SK-MEL-5 (cell line): Measurements from ENCODE around the gene MMAB. TPM values are rescaled to one million over a fixed set of nuclear protein-coding genes. Genes with fewer than 3 reads are reported as not detected.

Experiments used
- DNase-seq: peaks from one replicate; pipeline ENCODE4 v3.0.0-alpha.2; 2016; ENCODE audit warnings: low read depth, low spot score
- in situ Hi-C: cut with HindIII; loops from 2 replicates; pipeline ENCODE4 v1.10.0; 2016; ENCODE audit warnings: low sequenced_read_pairs, high pct_unique_total_duplicates, low pct_unique_long_range_greater_than_20kb
- total RNA-seq: library from RNA; depleted of rRNA; stranded (reverse); fragments of >200 nt; shearing (Covaris generic); gene quantifications from 2 replicates; pipeline ENCODE4 v1.2.3, GENCODE V29; 2014

MMAB gene
- total RNA-seq, 1 experiment from 2014 or later = 62.2 TPM

DNA sequence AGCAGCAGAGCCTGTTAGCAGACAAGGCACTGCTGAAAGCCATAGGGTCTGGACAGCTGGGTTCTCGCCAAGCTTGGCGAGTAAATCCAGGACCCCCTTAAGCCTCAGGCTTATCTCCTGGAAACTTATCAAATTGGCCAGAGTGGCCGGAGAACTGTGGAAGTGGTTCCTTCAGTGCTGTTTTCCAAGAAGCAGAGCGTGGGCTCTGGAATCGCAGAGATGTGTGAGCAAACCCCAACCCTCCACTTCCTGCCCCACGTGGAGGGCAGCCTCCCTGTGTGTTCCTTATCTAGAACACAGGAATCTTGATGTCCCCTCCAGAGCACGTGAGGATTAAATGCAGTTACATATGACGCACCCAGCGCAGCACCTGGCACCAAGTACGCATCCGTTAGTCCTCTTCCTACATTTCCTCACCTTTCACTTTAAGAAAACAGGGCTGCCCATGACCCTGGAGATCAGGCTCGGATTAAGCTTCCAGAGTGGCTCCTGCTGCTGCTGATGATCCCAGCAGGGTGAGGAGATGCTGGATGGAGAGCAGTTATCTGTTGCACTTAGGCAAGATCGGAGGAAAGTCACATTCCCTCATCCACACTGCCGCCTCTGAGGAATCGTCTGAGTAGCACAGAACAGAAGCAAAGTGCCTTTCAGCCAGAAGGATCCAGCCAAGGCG, 35.0 kb downstream of the MMAB start:
- no peak for DNase-seq

DNA sequence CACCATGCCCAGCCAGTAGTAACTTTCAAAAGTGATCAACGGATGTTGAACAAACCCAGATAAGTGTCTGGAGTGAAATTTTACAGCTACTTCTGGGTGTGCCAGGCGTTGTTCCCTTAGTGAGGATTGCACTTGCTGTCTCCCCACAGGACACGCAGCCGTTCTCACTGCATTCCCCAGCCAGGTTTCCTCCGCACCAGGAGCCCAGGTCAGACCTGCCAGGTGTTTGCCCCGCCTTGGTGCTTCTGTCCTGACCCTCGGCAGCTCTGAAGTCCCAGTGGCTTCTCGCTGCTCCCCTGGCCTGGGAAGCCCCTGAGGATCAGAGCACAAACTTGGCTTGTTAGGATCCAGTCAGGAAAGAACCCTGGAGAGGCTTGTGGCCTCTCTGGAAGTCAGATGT, 36.2 kb downstream of the MMAB start:
- DNase-seq = no peak
- in situ Hi-C loops = no loop called here

More for the DNA sequence above, 35.0 kb downstream of the MMAB start:
- in situ Hi-C loops = no loop called here

DNA sequence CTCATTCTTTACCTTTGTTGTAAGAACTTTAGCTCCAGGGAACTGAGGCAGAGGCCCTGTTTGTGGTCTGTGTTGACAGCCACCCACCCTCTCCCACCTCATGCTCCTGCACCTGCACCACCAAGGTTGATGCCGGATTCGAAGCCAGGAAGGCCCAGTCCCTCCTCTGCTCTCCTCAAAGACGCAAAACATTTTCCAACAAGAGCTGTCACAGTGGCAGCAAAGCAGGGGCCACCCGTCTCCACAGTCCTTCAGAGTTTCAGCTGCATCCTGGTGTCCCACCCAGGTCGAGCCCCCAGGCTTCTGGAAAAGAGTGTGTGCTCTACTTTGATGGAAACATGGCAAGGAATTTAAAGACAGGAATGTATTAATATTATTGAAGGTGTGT, 37.4 kb downstream of the MMAB start:
- no peak for DNase-seq
- in situ Hi-C loops = no loop called here

DNA sequence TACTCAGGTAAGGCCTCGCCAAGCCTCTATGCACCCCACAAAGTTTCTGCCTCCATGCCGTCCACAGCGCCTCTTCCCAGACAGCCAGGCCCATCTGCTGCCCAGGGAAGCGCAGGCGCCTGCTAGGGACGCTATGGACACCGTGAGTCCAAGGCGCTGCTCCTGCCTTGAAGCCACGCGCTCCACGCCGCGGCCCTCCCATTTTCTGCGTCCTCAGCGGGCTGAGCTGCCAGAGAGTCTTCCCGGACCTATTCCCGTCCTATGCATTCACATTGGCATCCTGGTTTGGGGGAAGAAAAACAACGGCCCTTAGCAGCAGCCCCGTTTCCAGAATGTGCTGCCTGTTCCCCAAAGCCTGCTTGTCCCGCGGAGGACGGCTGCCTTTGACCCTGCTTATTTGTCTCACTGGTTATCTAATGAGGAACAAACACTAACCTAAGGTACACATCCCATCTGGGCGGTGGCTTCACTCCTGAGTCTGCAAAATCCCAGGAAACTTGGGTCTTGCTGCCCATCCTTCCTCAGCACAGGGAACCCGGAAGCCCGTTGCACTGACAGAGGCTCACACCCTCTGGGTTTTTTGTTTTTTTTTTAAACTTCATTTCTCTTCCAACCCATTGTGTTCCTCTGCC, 38.0 kb downstream of the MMAB start:
- in situ Hi-C loops = no loop called here
- DNase-seq = no peak

DNA sequence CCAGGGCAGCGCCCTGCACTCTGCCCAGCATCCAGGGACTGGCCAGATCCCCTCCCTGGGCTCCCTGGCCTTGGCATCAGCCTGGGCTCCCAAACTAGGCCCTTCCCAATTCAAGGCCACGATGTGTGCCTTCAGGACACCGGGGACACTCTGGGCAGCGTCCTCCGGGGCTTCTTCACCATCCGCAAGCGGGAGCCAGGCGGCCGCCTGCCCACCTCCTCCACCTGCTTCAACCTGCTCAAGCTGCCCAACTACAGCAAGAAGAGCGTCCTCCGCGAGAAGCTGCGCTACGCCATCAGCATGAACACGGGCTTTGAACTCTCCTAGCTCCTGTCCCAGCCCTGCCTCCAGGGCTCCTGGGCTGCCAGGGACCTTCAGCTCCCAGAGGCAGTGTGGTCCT, 38.8 kb downstream of the MMAB start:
- DNase-seq = no peak
- in situ Hi-C loops = no loop called here

DNA sequence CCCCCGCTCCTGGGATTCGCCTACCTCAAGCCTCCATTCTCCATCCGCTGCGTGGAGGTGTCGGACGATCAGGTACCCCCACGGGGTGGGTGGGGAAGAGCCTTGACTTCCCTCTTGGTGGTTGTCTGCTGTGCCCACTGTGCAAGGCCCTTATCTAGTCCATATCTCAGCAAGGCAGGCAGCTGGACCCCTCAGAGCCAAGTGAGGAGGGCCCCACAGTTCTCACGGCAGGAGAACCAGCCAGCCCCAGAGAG, 39.9 kb downstream of the MMAB start:
- in situ Hi-C loops = no loop called here

DNA sequence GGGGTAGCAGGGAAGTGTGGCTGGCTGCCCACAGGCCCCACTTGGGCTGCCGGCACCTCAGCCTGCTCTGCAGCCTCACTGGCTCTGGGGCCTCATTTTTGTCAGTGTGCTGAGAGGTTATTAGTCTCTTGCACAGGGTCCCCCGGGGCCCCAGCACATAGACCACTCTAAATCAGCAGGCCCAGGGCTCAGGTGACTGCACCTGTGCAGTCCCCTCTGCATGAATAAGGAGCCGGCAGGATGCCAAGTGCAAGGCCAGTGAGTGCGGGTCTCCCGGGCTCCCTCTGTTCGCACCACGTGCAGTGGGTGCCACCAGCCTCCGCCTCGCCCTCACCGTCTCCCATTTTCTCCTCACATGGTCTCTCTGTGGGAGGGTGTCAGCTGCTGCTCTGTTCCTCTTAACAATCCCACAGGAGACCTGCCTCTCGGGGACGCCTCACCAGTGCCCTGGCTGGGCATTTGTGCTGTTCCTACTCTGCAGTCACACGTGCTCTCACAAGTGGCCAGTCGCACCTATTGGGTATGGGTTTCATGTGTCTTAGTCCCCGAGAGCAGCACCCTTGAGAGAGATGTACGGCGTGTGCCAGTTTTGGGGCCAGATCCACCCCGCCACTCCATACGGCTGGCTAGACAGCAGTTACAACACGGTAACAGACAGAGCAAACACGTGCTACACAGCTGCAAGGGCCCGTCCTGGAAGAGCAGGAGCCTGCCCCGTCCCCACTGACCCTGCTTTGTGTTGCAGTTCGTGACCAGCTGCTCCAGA, 40.4 kb downstream of the MMAB start:
- DNase-seq = no peak
- in situ Hi-C loops = no loop called here

More for the DNA sequence above, 39.9 kb downstream of the MMAB start:
- DNase-seq = no peak

DNA sequence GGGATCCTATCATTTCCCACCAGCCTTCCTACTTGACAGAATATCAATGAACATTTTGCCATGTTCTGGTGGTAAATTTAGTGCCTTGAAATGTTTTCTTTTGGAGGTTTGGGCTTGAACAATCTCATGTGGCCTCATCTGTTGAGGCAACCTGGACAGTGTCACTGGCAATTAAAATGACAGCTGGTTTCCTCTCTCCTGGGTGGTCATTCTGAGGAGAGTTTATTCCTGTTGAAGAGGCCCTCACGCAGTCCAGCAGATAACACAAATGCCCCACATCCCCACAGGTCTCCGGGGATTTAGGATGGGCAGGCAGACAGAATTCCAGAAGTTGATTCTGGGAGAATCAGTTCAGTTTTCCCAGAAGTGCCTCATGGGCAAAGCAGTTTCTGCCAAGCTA, 41.9 kb downstream of the MMAB start:
- in situ Hi-C loops = no loop called here

DNA sequence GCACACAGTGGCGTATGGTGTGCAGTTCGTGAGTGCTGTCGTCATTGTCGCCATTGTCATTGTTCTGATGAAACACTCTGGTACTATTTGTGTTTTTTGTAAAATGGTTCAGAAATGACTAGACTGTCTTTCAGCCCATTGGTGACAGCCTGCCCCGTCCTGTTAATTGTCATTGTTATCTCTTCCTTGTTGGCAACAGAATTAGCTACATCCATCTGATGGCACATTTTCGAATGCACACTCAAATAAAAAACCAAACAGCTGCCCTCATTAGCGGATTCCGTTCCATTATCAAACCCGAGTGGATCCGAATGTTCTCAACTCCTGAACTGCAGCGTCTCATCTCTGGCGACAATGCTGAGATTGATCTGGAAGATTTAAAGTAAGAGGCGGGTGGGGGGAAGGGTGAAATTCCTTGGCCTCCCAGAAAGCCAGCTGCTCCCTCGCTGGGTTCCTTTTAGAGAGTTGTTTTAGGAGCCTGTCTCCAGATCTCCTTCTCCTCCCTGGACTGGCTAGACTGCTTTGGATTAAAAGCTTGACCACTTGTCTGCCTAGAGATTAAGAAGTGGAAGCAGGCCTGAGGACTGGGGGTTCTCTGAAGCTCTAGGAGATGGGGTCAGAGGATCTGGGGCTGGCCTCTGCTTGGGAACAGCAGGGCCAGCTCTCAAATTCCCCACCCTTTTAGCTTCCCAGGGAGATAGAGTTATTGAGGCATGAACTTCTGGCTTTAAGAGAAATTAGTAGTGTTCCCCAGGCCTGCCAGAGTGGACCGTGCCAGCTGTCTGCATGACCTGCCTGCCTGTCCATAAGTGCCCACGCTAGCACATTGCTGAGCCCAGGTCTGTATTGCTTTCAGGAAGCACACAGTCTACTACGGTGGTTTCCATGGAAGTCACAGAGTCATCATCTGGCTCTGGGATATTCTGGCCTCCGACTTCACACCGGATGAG, 43.3 kb downstream of the MMAB start:
- no peak for DNase-seq
- in situ Hi-C loops = loop anchor here (10.0 kb wide), 1 partner anchor 245 kb away; no protein-coding TSS in a partner anchor

More for the DNA sequence above, 41.9 kb downstream of the MMAB start:
- DNase-seq = no peak

DNA sequence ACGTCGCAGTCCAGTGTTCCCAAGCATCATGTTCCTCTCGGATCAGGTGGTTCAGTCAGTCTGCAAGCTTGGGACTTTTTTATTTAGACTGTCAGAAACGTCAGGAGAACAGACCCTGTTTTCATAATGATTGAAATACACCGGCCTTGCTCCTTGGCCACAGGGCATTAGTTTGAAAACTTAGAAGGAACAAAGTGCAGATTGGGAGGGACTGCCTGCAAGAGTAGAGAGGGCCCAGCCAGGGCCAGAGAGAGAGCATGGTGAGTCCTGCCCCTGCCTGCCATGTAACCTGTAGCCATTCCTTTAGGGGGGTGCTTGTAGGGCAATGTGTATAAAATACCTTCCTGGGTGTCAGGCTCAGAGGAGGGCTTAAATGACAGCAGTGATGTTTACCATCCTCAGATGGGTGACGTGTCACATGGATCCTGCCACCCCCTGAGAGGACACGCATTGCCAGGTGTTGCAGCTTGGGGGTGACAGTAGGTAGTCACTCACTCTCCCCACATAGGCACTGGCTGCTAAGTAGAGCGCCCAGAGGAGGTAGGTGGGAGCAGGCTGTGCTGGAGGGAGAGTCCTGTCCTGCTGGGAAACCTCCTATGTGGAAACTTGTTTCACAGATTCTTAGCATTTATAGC, 45.7 kb downstream of the MMAB start:
- DNase-seq = no peak
- in situ Hi-C loops = loop anchor here (10.0 kb wide), 1 partner anchor 247 kb away; no protein-coding TSS in a partner anchor

DNA sequence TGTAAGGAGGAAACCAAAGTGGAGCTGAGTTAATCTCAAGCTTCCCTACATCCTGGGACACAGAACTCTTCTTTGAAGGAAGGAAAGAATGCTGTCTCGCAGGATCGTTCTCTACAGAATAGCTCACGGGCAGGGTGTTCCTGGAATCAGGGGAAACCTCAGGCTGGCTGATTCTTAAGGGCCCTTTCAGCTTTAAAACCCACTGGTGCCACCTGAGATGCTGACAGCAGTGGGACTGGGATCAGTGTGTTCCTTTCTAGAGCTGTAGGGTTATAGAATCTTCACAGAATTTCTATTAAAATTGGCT, 48.1 kb downstream of the MMAB start:
- DNase-seq = no peak
- in situ Hi-C loops = loop anchor here (10.0 kb wide), 1 partner anchor 250 kb away; no protein-coding TSS in a partner anchor

DNA sequence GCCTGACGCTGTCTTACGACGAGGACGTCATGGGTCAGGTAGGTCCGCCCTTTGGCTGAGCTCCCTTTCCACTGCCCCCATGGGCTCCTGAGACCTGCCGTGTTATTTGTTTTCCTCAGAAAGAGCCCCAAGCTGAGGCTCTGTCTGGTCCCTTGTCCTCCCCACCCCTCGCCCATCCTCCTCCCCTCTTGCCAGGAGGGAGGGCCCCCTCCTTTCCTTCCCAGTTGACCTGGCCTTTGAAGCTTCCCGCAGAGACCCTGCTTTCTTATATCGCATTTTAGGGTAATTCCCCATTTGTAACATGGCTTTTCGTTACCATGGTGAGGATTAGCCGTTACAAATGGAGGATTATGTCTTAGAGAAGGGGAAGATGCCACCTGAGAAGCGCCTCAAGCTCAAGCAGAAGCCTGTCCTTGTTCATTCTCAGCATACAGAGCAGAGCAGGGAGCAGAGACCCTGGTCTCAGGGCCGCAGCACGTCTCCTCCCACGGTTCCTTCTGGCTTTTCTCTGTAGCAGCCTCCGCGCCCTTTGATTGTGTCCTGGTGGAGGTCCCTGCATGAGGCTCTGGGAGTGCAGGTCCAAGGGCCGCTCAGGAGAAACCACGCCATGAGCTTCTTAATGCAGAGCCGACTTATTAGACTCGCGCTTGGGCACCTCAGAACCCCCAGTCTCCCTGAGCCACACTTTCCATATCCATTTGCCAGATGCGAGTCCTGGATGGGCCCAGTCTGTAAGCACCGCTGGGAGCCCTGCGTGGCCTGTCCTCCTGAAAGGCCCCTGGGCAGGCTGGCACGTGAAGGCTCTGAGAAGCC, 48.6 kb downstream of the MMAB start:
- DNase-seq = no peak
- in situ Hi-C loops = loop anchor here (10.0 kb wide), 1 partner anchor 250 kb away; no protein-coding TSS in a partner anchor

DNA sequence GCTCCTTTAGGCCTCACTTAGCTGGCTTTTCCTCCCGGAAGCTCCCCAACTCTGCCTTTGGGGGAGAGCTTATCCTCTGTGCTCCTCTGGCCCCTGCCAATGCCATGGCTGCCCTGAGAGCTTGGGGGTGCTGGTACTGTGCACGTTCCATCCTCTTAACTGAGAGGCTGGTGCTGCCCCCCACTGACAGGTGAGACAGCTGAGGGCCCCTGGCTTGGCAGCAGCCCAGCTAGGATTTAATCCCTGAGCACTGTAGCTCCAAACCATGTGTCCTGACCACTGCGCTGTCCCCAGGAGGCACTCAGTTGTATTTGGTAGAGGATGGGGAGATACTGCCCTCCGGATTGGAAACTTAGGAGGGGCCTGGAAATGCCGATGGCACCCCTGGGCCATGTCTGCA, 49.8 kb downstream of the MMAB start:
- in situ Hi-C loops = loop anchor here (10.0 kb wide), 1 partner anchor 251 kb away; no protein-coding TSS in a partner anchor
- DNase-seq = no peak

DNA sequence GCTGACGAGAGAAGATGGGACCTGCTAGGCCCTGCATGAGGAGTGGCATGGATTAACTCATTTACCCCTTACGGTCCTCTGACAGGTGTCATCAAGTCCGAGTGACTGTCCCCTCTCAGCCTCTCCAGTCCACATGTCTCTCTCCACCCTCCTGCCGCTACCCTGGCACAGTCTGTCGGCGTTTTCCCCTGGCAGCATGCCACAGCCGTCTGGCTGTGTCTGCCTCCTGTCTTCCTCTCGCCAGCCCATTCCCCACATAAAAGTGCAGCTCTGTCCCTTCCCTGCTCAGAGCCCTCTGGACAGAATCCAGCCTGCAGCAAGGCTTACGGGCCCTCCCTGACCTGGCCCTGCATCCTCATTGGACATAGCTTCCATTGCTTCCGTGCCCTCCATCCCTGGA, 50.2 kb downstream of the MMAB start:
- DNase-seq = no peak
- in situ Hi-C loops = loop anchor here (10.0 kb wide), 1 partner anchor 252 kb away; no protein-coding TSS in a partner anchor

DNA sequence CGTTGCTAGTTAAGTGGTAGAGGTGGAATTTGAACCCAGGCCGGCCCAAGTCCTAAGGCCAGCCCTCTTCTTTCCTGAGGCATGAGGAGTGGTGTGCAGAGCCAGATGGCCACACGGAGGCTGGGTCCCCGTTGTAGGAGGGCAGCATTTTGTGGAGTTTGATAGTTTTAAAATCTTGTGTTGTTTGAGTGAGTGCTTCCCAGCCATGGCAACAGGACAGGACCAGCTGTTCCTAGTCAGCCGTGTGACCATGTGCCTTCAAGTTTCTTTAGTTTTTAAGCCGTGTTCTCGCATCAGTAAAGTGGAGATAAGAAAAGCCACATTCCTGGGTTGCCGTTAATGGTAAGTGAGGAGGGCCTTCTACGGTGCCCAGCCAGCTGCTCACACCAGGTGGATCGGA, 51.5 kb downstream of the MMAB start:
- DNase-seq = no peak
- in situ Hi-C loops = loop anchor here (10.0 kb wide), 1 partner anchor 253 kb away; no protein-coding TSS in a partner anchor

DNA sequence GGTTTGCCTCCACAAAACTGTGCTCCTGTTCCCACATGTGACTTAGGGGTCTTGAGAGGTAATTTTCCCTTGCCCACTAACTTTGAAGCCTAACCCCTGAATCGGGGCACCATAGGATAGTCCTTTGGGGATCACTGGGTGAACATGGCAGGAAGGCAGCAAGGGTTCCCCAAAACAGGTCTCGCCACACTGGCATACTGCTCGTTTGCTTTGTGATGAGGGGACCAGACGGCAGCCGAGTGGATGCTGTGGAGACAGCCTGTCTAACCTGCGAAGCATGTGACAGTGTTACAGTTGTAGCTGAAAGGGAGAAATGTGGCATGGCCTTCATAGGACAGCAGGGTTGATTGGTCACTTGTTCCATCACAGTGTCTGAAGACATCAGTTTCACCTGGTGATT, 53.5 kb downstream of the MMAB start:
- in situ Hi-C loops = loop anchor here (10.0 kb wide), 1 partner anchor 255 kb away; no protein-coding TSS in a partner anchor

More for the DNA sequence above, 53.5 kb downstream of the MMAB start:
- no peak for DNase-seq
